Ishikawa (cell line): Measurements from ENCODE around the gene LMO2.

Source experiments
- CEBPB ChIP-seq: IDR thresholded peaks from 2 replicates; pipeline ENCODE4 v1.6.1; 2012
- EGR1 ChIP-seq: IDR thresholded peaks from 2 replicates; pipeline ENCODE4 v1.6.1; 2012
- EP300 ChIP-seq: IDR thresholded peaks from 2 replicates; pipeline ENCODE4 v1.6.1; 2012; ENCODE audit warnings: borderline replicate concordance
- FOXM1 ChIP-seq: IDR thresholded peaks from 2 replicates; pipeline ENCODE4 v1.6.1; 2012; ENCODE audit warnings: low read depth, borderline replicate concordance
- RAD21 ChIP-seq: IDR thresholded peaks from 2 replicates; pipeline ENCODE4 v1.6.1; 2012; ENCODE audit warnings: low read depth
- TAF1 ChIP-seq: IDR thresholded peaks from 2 replicates; pipeline ENCODE4 v1.6.1; 2012; ENCODE audit warnings: low read depth, mild to moderate bottlenecking
- TCF12 ChIP-seq: IDR thresholded peaks from 2 replicates; pipeline ENCODE4 v1.6.1; 2012; ENCODE audit warnings: low read depth
- ZBTB7A ChIP-seq: IDR thresholded peaks from 2 replicates; pipeline ENCODE4 v1.6.1; 2012; ENCODE audit warnings: low read depth
- TF ChIP-seq, protein P1 (sequence below): IDR thresholded peaks from 2 replicates; pipeline ENCODE4 v1.6.1; 2012; ENCODE audit warnings: low read depth, mild to moderate bottlenecking
- TF ChIP-seq, protein P2 (sequence below): IDR thresholded peaks from 2 replicates; pipeline ENCODE4 v1.6.1; 2012

DNA sequence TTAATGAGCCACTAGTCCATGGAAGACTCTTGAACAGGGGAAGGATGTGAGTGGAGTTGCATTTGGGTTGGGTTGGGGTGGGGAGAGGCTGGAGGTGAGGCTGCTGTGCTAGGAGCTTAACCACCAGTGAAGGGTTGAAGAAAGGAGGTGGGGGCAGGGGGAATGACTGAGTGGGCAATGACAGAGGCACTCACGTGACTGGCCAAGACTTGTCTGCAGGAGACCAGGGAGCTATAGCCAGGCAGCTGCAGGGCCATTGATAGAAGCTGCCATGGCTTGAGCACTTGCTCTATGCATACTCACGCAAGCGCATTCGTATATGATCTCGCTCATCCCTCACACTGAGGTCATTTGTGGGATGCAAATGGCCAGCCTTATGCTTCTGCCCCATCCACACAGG, 4.0 kb downstream of the LMO2 start:
- TF ChIP-seq RAD21 = no peak
- TF ChIP-seq TAF1 = no peak
- TF ChIP-seq, protein P1, sequence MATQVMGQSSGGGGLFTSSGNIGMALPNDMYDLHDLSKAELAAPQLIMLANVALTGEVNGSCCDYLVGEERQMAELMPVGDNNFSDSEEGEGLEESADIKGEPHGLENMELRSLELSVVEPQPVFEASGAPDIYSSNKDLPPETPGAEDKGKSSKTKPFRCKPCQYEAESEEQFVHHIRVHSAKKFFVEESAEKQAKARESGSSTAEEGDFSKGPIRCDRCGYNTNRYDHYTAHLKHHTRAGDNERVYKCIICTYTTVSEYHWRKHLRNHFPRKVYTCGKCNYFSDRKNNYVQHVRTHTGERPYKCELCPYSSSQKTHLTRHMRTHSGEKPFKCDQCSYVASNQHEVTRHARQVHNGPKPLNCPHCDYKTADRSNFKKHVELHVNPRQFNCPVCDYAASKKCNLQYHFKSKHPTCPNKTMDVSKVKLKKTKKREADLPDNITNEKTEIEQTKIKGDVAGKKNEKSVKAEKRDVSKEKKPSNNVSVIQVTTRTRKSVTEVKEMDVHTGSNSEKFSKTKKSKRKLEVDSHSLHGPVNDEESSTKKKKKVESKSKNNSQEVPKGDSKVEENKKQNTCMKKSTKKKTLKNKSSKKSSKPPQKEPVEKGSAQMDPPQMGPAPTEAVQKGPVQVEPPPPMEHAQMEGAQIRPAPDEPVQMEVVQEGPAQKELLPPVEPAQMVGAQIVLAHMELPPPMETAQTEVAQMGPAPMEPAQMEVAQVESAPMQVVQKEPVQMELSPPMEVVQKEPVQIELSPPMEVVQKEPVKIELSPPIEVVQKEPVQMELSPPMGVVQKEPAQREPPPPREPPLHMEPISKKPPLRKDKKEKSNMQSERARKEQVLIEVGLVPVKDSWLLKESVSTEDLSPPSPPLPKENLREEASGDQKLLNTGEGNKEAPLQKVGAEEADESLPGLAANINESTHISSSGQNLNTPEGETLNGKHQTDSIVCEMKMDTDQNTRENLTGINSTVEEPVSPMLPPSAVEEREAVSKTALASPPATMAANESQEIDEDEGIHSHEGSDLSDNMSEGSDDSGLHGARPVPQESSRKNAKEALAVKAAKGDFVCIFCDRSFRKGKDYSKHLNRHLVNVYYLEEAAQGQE = no peak
- TF ChIP-seq EGR1 = no peak
- TF ChIP-seq EP300 = no peak
- TF ChIP-seq FOXM1 = no peak
- TF ChIP-seq ZBTB7A = no peak
- no peak for TF ChIP-seq TCF12
- no peak for TF ChIP-seq CEBPB
- TF ChIP-seq, protein P2, sequence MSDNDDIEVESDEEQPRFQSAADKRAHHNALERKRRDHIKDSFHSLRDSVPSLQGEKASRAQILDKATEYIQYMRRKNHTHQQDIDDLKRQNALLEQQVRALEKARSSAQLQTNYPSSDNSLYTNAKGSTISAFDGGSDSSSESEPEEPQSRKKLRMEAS = no peak
